ENCODE data around the gene FCN1.

Gene FCN1

GRCh38 chr9:134908524-134909309 is 9.0 kb downstream of the FCN1 start:
- Histone ChIP-seq H3K4me1 (no peaks in the 10 kb centered on the region), H3K4me3 (no peak overlapping the region), H3K27ac (no peak overlapping the region), H3K9me3 (no peaks in the 10 kb centered on the region), H3K27me3 (peaks cover 0 to 33% of the 10 kb centered on the region in 2 donors), H3K36me3 (no peaks in the 10 kb centered on the region)
- peak; percentile 3 to 39 for DNase-seq
- TF ChIP-seq CTCF (IDR thresholded peaks at IDR 0.05), result no peak
- intact Hi-C loops (cut with DNase I; ENCODE audit: low total_unique reads), result no loop called here

GRCh38 chr9:134902936-134903335 is 14.8 kb downstream of the FCN1 start:
- Histone ChIP-seq H3K27ac (no peak overlapping the region), H3K36me3 (no peaks in the 10 kb centered on the region), H3K9me3 (peaks cover 0 to 7% (median 0%) of the 10 kb centered on the region in 3 donors), H3K4me1 (no peaks in the 10 kb centered on the region), H3K4me3 (no peak overlapping the region), H3K27me3 (peaks cover 0 to 7% of the 10 kb centered on the region in 2 donors)
- no peak for DNase-seq
- no peak for TF ChIP-seq CTCF (IDR thresholded peaks at IDR 0.05)
- intact Hi-C loops (cut with DNase I; ENCODE audit: low total_unique reads), result no loop called here

GRCh38 chr9:134899818-134900217 is 17.9 kb downstream of the FCN1 start:
- intact Hi-C loops (cut with DNase I; ENCODE audit: low total_unique reads), result no loop called here
- peak in 1 of 2 donors; percentile 16 for DNase-seq
- Histone ChIP-seq H3K4me1 (peaks cover 0 to 12% (median 5%) of the 10 kb centered on the region in 4 donors), H3K27ac (no peak overlapping the region), H3K4me3 (no peak overlapping the region), H3K9me3 (peaks cover 0 to 7% (median 0%) of the 10 kb centered on the region in 3 donors), H3K27me3 (peaks cover 0 to 6% of the 10 kb centered on the region in 2 donors), H3K36me3 (no peaks in the 10 kb centered on the region)
- TF ChIP-seq CTCF (IDR thresholded peaks at IDR 0.05), result no peak

GRCh38 chr9:134899168-134899567 is 18.5 kb downstream of the FCN1 start:
- intact Hi-C loops (cut with DNase I; ENCODE audit: low total_unique reads), result no loop called here
- no peak for DNase-seq
- Histone ChIP-seq H3K27me3 (peaks cover 0 to 6% of the 10 kb centered on the region in 2 donors), H3K27ac (no peak overlapping the region), H3K4me1 (peaks cover 0 to 12% (median 5%) of the 10 kb centered on the region in 4 donors), H3K4me3 (no peak overlapping the region), H3K36me3 (no peaks in the 10 kb centered on the region), H3K9me3 (peaks cover 0 to 7% (median 0%) of the 10 kb centered on the region in 3 donors)
- TF ChIP-seq CTCF (IDR thresholded peaks at IDR 0.05), result no peak

- Histone ChIP-seq H3K27me3 (peaks cover 0 to 7% of the 10 kb centered on the region in 2 donors), H3K9me3 (peaks cover 0 to 7% (median 0%) of the 10 kb centered on the region in 3 donors), H3K36me3 (no peaks in the 10 kb centered on the region), H3K27ac (no peak overlapping the region), H3K4me3 (no peak overlapping the region), H3K4me1 (peaks cover 0 to 12% (median 5%) of the 10 kb centered on the region in 4 donors)
- DNase-seq, result no peak
- intact Hi-C loops (cut with DNase I; ENCODE audit: low total_unique reads), result no loop called here
- no peak for TF ChIP-seq CTCF (IDR thresholded peaks at IDR 0.05)
Observed at GRCh38 chr9:134898319-134898718, 19.4 kb downstream of the FCN1 start.

Measured in tibial artery (tissue), 4 donors.